AG04450 (cell line): Measurements from ENCODE around the gene ZNF474. TPM values are rescaled to one million over a fixed set of nuclear protein-coding genes. Genes with fewer than 3 reads are reported as not detected.

Experiments
- CTCF ChIA-PET: fragments of 300-600, 350-600 bp; formaldehyde crosslinking; extraction: SDS; loops from one replicate; lab custom pipeline; 2022; ENCODE audit warnings: antibody characterized with exemption, inconsistent platforms; lab: Charles Lee
- POLR2A ChIA-PET: fragments of 350-600 bp; formaldehyde crosslinking; extraction: SDS; loops from one replicate; lab custom pipeline; 2021; ENCODE audit warnings: antibody characterized with exemption, inconsistent platforms; lab: Yijun Ruan, JAX
- DNase-seq: peaks from one replicate; pipeline ENCODE4 v3.0.0-alpha.2; 2011; ENCODE audit warnings: low read depth, low spot score
- H3K27ac ChIP-seq: one replicate; pipeline ENCODE4 v1.5.1; 2012; ENCODE audit warnings: low read depth, low read length, control low read depth
- H3K27me3 ChIP-seq: one replicate; pipeline ENCODE4 v1.6.0; 2012; ENCODE audit warnings: low read length; ENCODE audit not compliant: control insufficient read depth, insufficient read depth
- H3K4me3 ChIP-seq: 2 replicates; pipeline ENCODE4 v1.5.1; 2011; ENCODE audit warnings: mild to moderate bottlenecking, low read depth, low read length, control low read depth
- H3K9me3 ChIP-seq: 2 replicates; pipeline ENCODE4 v1.5.1; 2012; ENCODE audit warnings: low read length; ENCODE audit not compliant: control insufficient read depth, insufficient read depth
- CTCF ChIP-seq: IDR thresholded peaks from 2 replicates; pipeline ENCODE4 v1.5.1; 2011; ENCODE audit warnings: low read depth, low read length, control low read depth, inconsistent platforms
- polyA plus RNA-seq: library from polyadenylated mRNA; depleted of rRNA; stranded (reverse); fragments of >200 nt; gene quantifications from 2 replicates; pipeline ENCODE4 v1.2.3, GENCODE V29; 2011

ZNF474 gene
- polyA plus RNA-seq, 1 experiment = 0.37 TPM

GRCh38 chr5:122156724-122157325 is 27.5 kb downstream of the ZNF474 start:
- no peaks in the 10 kb centered on the region for H3K27me3 ChIP-seq
- POLR2A ChIA-PET = interaction anchor here (0.8 kb wide), 1 partner anchor 55 kb away, joined by 3 read pairs; no protein-coding TSS in a partner anchor
- no peaks in the 10 kb centered on the region for H3K9me3 ChIP-seq
- TF ChIP-seq CTCF = peak; percentile 57
- CTCF ChIA-PET = interaction anchor here (0.6 to 3.8 kb wide), 55 partner anchors 8 to 337 kb away, joined by 3 to 58 read pairs (median 5); partner anchors contain the start of genes LOX, SRFBP1 and ZNF474
- DNase-seq = no peak
- H3K27ac ChIP-seq = no peak overlapping the region
- no peak overlapping the region for H3K4me3 ChIP-seq

- Histone ChIP-seq H3K4me3 (no peak overlapping the region), H3K27ac (peak overlapping the region; percentile 90), H3K9me3 (no peaks in the 10 kb centered on the region), H3K27me3 (no peaks in the 10 kb centered on the region)
- POLR2A ChIA-PET = interaction anchor here (0.6 to 0.7 kb wide), 2 partner anchors 20 to 84 kb away, joined by 3 read pairs; partner anchors contain the start of gene LOX
- DNase-seq = no peak
- CTCF ChIA-PET = interaction anchor here (0.6 to 4.2 kb wide), 3 partner anchors 38 to 85 kb away, joined by 3 to 18 read pairs (median 6); no protein-coding TSS in a partner anchor
- TF ChIP-seq CTCF = no peak
These were observed 32.8 kb downstream of the ZNF474 start for GRCh38 chr5:122162100-122162638.

GRCh38 chr5:122163121-122164069 is 34.0 kb downstream of the ZNF474 start:
- Histone ChIP-seq H3K27me3 (no peaks in the 10 kb centered on the region), H3K27ac (peak overlapping the region; percentile 90), H3K9me3 (no peaks in the 10 kb centered on the region), H3K4me3 (peak overlapping the region; percentile 8; the same call in 1 of the 2 replicates)
- ChIA-PET POLR2A (interaction anchor here (0.8 to 1.7 kb wide), 9 partner anchors 9 to 252 kb away, joined by 3 to 14 read pairs (median 5); partner anchors contain the start of gene LOX), CTCF (interaction anchor here (0.7 to 2.1 kb wide), 7 partner anchors 8 to 196 kb away, joined by 3 to 15 read pairs (median 5); no protein-coding TSS in a partner anchor)
- peak; percentile 73 for DNase-seq
- TF ChIP-seq CTCF = no peak

- no peak for TF ChIP-seq CTCF
- Histone ChIP-seq H3K4me3 (no peak overlapping the region), H3K9me3 (no peaks in the 10 kb centered on the region), H3K27ac (peak overlapping the region; percentile 90), H3K27me3 (no peaks in the 10 kb centered on the region)
- no peak for DNase-seq
- POLR2A ChIA-PET = interaction anchor here (0.9 to 1.7 kb wide), 8 partner anchors 9 to 195 kb away, joined by 3 to 14 read pairs (median 6); partner anchors contain the start of gene LOX
- CTCF ChIA-PET = interaction anchor here (0.7 to 2.1 kb wide), 7 partner anchors 9 to 196 kb away, joined by 3 to 15 read pairs (median 5); no protein-coding TSS in a partner anchor
These were observed 34.7 kb downstream of the ZNF474 start for GRCh38 chr5:122164070-122164435.
